DOHH2 (cell line): ENCODE results near the gene RAB31.

Experiments used
- H3F3A ChIP-seq: fragments of 200-600 bp; sonication (generic), shearing (Covaris generic); 2 replicates; pipeline ENCODE4 v1.6.0; 2016; ENCODE audit warnings: antibody characterized with exemption, mild to moderate bottlenecking; ENCODE audit not compliant: control insufficient read depth, insufficient read depth
- H3K27ac ChIP-seq: fragments of 200-600 bp; sonication (generic); 2 replicates; pipeline ENCODE4 v1.5.1; 2014; ENCODE audit warnings: low read depth, mild to moderate bottlenecking, low read length, moderate library complexity
- H3K27me3 ChIP-seq: fragments of 200-600 bp; sonication (generic); 2 replicates; pipeline ENCODE4 v1.6.1; 2014; ENCODE audit warnings: mild to moderate bottlenecking, low read length, mixed read lengths; ENCODE audit not compliant: control insufficient read depth
- H3K36me3 ChIP-seq: fragments of 200-600 bp; sonication (generic); 2 replicates; pipeline ENCODE4 v1.6.1; 2014; ENCODE audit warnings: mild to moderate bottlenecking, low read length, moderate library complexity, mixed read lengths; ENCODE audit not compliant: control insufficient read depth
- H3K4me1 ChIP-seq: fragments of 200-600 bp; sonication (generic); 2 replicates; pipeline ENCODE4 v1.6.1; 2014; ENCODE audit warnings: mild to moderate bottlenecking, low read length, mixed read lengths; ENCODE audit not compliant: control insufficient read depth
- H3K4me2 ChIP-seq: fragments of 200-600 bp; sonication (generic); 2 replicates; pipeline ENCODE4 v1.6.0; 2014; ENCODE audit warnings: mild to moderate bottlenecking, low read length, moderate library complexity
- H3K4me3 ChIP-seq: fragments of 200-600 bp; sonication (generic); 2 replicates; pipeline ENCODE4 v1.5.1; 2014; ENCODE audit warnings: mild to moderate bottlenecking, low read length, mixed read lengths
- H3K79me2 ChIP-seq: fragments of 200-600 bp; sonication (generic); 2 replicates; pipeline ENCODE4 v1.6.1; 2014; ENCODE audit warnings: mild to moderate bottlenecking, low read length, mixed read lengths; ENCODE audit not compliant: control insufficient read depth
- H3K9me2 ChIP-seq: fragments of 200-600 bp; sonication (generic); replicated peaks from 2 replicates; pipeline ENCODE4 v1.6.1; 2014; ENCODE audit warnings: mild to moderate bottlenecking, low read length, mixed read lengths; ENCODE audit not compliant: control insufficient read depth
- H3K9me3 ChIP-seq: fragments of 200-600 bp; sonication (generic); 2 replicates; pipeline ENCODE4 v1.6.1; 2014; ENCODE audit warnings: antibody characterized with exemption, low read length, mixed read lengths; ENCODE audit not compliant: control insufficient read depth, insufficient read depth
- H4K20me1 ChIP-seq: fragments of 200-600 bp; sonication (generic); 2 replicates; pipeline ENCODE4 v1.6.0; 2014; ENCODE audit warnings: low read depth, mild to moderate bottlenecking, antibody characterized with exemption, low read length, moderate library complexity; ENCODE audit not compliant: control insufficient read depth, insufficient read depth
- EZH2phosphoT487 ChIP-seq: fragments of 200-600 bp; sonication (generic); IDR thresholded peaks from 2 replicates; pipeline ENCODE4 v1.6.1; 2017; ENCODE audit warnings: borderline replicate concordance, mild to moderate bottlenecking, antibody characterized with exemption, low read length, moderate library complexity, mixed read lengths
- TF ChIP-seq, protein P1 (sequence below): fragments of 200-600 bp; sonication (generic); IDR thresholded peaks from one replicate; pipeline ENCODE4 v1.5.1; 2014; ENCODE audit warnings: antibody characterized with exemption, mild to moderate bottlenecking, low read depth, low read length; ENCODE audit not compliant: poor library complexity, severe bottlenecking

RAB31 gene

GRCh38 chr18:9825571-9826073, 117.5 kb downstream of the RAB31 start:
- Histone ChIP-seq H3K9me2 (no peaks in the 10 kb centered on the region), H3K4me1 (no peaks in the 10 kb centered on the region), H3K27ac (no peak overlapping the region), H3K9me3 (no peaks in the 10 kb centered on the region), H4K20me1 (no peaks in the 10 kb centered on the region), H3F3A (no peaks in the 10 kb centered on the region), H3K79me2 (no peaks in the 10 kb centered on the region), H3K4me3 (no peak overlapping the region), H3K27me3 (no peaks in the 10 kb centered on the region), H3K4me2 (no peak overlapping the region), H3K36me3 (no peaks in the 10 kb centered on the region)
- TF ChIP-seq, protein P1, sequence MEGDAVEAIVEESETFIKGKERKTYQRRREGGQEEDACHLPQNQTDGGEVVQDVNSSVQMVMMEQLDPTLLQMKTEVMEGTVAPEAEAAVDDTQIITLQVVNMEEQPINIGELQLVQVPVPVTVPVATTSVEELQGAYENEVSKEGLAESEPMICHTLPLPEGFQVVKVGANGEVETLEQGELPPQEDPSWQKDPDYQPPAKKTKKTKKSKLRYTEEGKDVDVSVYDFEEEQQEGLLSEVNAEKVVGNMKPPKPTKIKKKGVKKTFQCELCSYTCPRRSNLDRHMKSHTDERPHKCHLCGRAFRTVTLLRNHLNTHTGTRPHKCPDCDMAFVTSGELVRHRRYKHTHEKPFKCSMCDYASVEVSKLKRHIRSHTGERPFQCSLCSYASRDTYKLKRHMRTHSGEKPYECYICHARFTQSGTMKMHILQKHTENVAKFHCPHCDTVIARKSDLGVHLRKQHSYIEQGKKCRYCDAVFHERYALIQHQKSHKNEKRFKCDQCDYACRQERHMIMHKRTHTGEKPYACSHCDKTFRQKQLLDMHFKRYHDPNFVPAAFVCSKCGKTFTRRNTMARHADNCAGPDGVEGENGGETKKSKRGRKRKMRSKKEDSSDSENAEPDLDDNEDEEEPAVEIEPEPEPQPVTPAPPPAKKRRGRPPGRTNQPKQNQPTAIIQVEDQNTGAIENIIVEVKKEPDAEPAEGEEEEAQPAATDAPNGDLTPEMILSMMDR, result no peak
- no peak for TF ChIP-seq EZH2phosphoT487

- no peaks in the 10 kb centered on the region for H3K27me3 ChIP-seq
- H3F3A ChIP-seq, result no peaks in the 10 kb centered on the region
- no peaks in the 10 kb centered on the region for H3K9me2 ChIP-seq
- H3K4me1 ChIP-seq, result no peaks in the 10 kb centered on the region
- H3K9me3 ChIP-seq, result no peaks in the 10 kb centered on the region
- H4K20me1 ChIP-seq, result no peaks in the 10 kb centered on the region
- no peaks in the 10 kb centered on the region for H3K36me3 ChIP-seq
- H3K27ac ChIP-seq, result no peak overlapping the region
- H3K4me3 ChIP-seq, result no peak overlapping the region
- TF ChIP-seq, protein P1, result no peak
- TF ChIP-seq EZH2phosphoT487, result no peak
- no peaks in the 10 kb centered on the region for H3K79me2 ChIP-seq
- no peak overlapping the region for H3K4me2 ChIP-seq
Measured at GRCh38 chr18:9826685-9827084, 118.6 kb downstream of the RAB31 start.

DNA sequence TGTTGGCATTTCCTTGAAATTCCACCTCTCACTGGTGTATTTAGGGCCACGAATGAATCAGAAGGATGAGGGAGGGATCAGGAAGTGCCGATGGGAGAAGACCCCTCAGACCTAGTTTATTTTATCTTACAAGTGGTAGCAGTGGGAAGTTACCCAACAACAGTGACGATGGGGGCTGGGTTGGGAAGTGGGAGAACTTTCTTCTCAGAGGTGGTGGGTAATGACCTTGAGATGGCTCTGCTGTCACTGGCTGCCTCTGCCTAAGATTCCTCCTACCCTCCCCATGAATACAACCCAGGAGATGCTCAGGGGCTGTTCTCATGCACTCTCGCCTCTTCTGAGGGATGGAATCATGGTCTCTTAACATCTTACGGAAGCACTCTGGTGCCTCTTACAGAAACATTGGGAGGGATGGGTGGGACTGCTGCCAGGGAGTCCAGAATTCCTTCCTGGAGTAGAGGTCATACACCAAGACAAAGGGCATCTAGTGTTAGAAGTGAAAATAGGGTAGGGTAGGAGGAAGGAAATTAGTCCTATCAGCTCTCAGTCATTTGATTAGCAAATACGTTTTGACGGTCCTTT, 119.2 kb downstream of the RAB31 start:
- Histone ChIP-seq H3K36me3 (no peaks in the 10 kb centered on the region), H3K4me2 (no peak overlapping the region), H3K9me3 (no peaks in the 10 kb centered on the region), H3K27ac (no peak overlapping the region), H3K9me2 (no peaks in the 10 kb centered on the region), H3F3A (no peaks in the 10 kb centered on the region), H4K20me1 (no peaks in the 10 kb centered on the region), H3K27me3 (no peaks in the 10 kb centered on the region), H3K4me3 (no peak overlapping the region), H3K79me2 (no peaks in the 10 kb centered on the region), H3K4me1 (no peaks in the 10 kb centered on the region)
- TF ChIP-seq, protein P1, result no peak
- no peak for TF ChIP-seq EZH2phosphoT487
